HepG2 (cell line): Measurements from ENCODE around the gene CLEC6A. TPM values are rescaled to one million over a fixed set of nuclear protein-coding genes. Genes with fewer than 3 reads are reported as not detected.

Experiments
- ATAC-seq: fragments of 200-7000 bp; cut with Tn5 transposase; 3 replicates; pipeline ENCODE4 v1.9.1; 2020; ENCODE audit warnings: mild to moderate bottlenecking, moderate library complexity
- BruUV-seq: library from RNA; stranded (reverse); fragments of 400-500 nt; replicated peaks from 2 replicates; lab custom pipeline; 2021; lab: Mats Ljungman, UMichigan
- CTCF ChIA-PET: fragments of 300-600 bp; formaldehyde crosslinking; extraction: SDS; loops from one replicate; lab custom pipeline; 2021; ENCODE audit warnings: low total read pairs, inconsistent platforms, low intra/inter-chr PET ratio; lab: Yijun Ruan, JAX
- POLR2A ChIA-PET: fragments of 350-600 bp; sonication (Branson Sonifier 250); formaldehyde crosslinking; loops from one replicate; lab custom pipeline; 2020; ENCODE audit warnings: antibody characterized with exemption, inconsistent platforms; lab: Yijun Ruan, JAX
- DNase-seq: peaks from one replicate; pipeline ENCODE4 v3.0.0-alpha.2; 2015; ENCODE audit warnings: low spot score
- FAIRE-seq: peaks from 3 replicates; lab custom pipeline; 2011; peaks lifted over from hg19 to GRCh38; lab: Jason Lieb, UNC
- H2AFZ ChIP-seq: one replicate; pipeline ENCODE4 v1.6.1; 2011; ENCODE audit warnings: low read length, inconsistent platforms
- H3K27ac ChIP-seq: fragments of 300-600 bp; 3 replicates; pipeline ENCODE4 v1.8.0; 2011; ENCODE audit warnings: mixed run types, mild to moderate bottlenecking, mixed read lengths, low read length, inconsistent platforms; ENCODE audit not compliant: insufficient read depth; ENCODE audit errors: extremely low read length
- H3K27me3 ChIP-seq, 2 experiments: fragments of 200-600 bp in 1 of 2; 2 replicates in 1 of 2; 3 replicates in 1 of 2; pipeline versions ENCODE4 v1.6.0 to v1.8.0; 2011; ENCODE audit warnings: low read length in 2 of 2, mild to moderate bottlenecking in 2 of 2, moderate library complexity in 2 of 2, inconsistent platforms in 1 of 2; ENCODE audit not compliant: insufficient read depth in 2 of 2, control insufficient read depth in 1 of 2
- H3K36me3 ChIP-seq, 2 experiments: fragments of 200-600 bp in 1 of 2; replicated peaks in 1 of 2; 2 replicates in 1 of 2; 3 replicates in 1 of 2; pipeline versions ENCODE4 v1.5.1 to v1.8.0; 2011; ENCODE audit warnings: low read length in 2 of 2, inconsistent platforms in 1 of 2; ENCODE audit not compliant: insufficient read depth in 2 of 2, control insufficient read depth in 1 of 2
- H3K4me1 ChIP-seq: 2 replicates; pipeline ENCODE4 v1.5.1; 2012; ENCODE audit warnings: low read length, inconsistent platforms; ENCODE audit not compliant: insufficient read depth
- H3K4me2 ChIP-seq: 2 replicates; pipeline ENCODE4 v1.6.0; 2011; ENCODE audit warnings: low read depth, low read length, inconsistent platforms
- H3K4me3 ChIP-seq, 3 experiments: fragments of 200-600 bp in 1 of 3; sonication (generic), shearing (Covaris generic) in 1 of 3; replicated peaks in 1 of 3; 2 replicates each; pipeline ENCODE4 v1.5.1; 2011 to 2016; ENCODE audit warnings: low read length in 3 of 3, inconsistent platforms in 2 of 3, low read depth in 2 of 3, mild to moderate bottlenecking in 2 of 3, control low read depth in 1 of 3, mixed read lengths in 1 of 3; ENCODE audit not compliant: insufficient read depth in 1 of 3
- H3K79me2 ChIP-seq: one replicate; pipeline ENCODE4 v1.6.1; 2011; ENCODE audit warnings: low read length, inconsistent platforms; ENCODE audit not compliant: insufficient read depth
- H3K9ac ChIP-seq: 2 replicates; pipeline ENCODE4 v1.6.0; 2011; ENCODE audit warnings: mild to moderate bottlenecking, low read depth, low read length, inconsistent platforms; ENCODE audit not compliant: insufficient read depth
- H3K9me3 ChIP-seq: 2 replicates; pipeline ENCODE4 v1.5.1; 2012; ENCODE audit warnings: mild to moderate bottlenecking, low read length
- H4K20me1 ChIP-seq: 2 replicates; pipeline ENCODE4 v1.6.0; 2011; ENCODE audit warnings: inconsistent platforms, mild to moderate bottlenecking, low read length, moderate library complexity; ENCODE audit not compliant: insufficient read depth
- ATF4 ChIP-seq, 2 experiments: fragments of 450-650 bp in 1 of 2; sonication (generic) in 1 of 2; formaldehyde crosslinking; IDR thresholded peaks; 2 replicates each; pipeline versions ENCODE4 v1.5.0 to v1.8.0; 2020 to 2022; ENCODE audit warnings: mild to moderate bottlenecking in 1 of 2, missing genetic modification reagents in 1 of 2
- CC2D1A ChIP-seq: sonication (generic); formaldehyde crosslinking; IDR thresholded peaks from 2 replicates; pipeline ENCODE4 v1.8.1; 2023; ENCODE audit warnings: mild to moderate bottlenecking, missing genetic modification reagents
- CREM ChIP-seq, 2 experiments: sonication (generic) in 1 of 2; formaldehyde crosslinking in 1 of 2; IDR thresholded peaks; 2 replicates each; pipeline versions ENCODE4 v1.4.0 to v1.6.1; 2016 to 2020; ENCODE audit warnings: antibody characterized with exemption in 1 of 2, mild to moderate bottlenecking in 1 of 2, missing genetic modification reagents in 1 of 2
- GABPA ChIP-seq, 2 experiments: IDR thresholded peaks; 2 replicates each; pipeline ENCODE4 v1.6.1; 2011 to 2016; ENCODE audit warnings: low read depth in 2 of 2, low read length in 1 of 2, missing biosample characterization in 1 of 2, missing genetic modification characterization in 1 of 2
- HNRNPLL ChIP-seq: fragments of 200-400 bp; formaldehyde crosslinking; IDR thresholded peaks from 2 replicates; pipeline ENCODE4 v1.6.1; 2017; ENCODE audit warnings: mild to moderate bottlenecking, low read depth, low read length; ENCODE audit not compliant: poor library complexity, severe bottlenecking
- IKZF1 ChIP-seq: fragments of 450-650 bp; IDR thresholded peaks from 2 replicates; pipeline ENCODE4 v1.7.1; 2016
- MYNN ChIP-seq: sonication (generic); formaldehyde crosslinking; IDR thresholded peaks from 2 replicates; pipeline ENCODE4 v1.4.0; 2020; ENCODE audit warnings: mild to moderate bottlenecking, low read depth, missing genetic modification reagents
- MZF1 ChIP-seq: sonication (generic); formaldehyde crosslinking; IDR thresholded peaks from 2 replicates; pipeline ENCODE4 v1.8.1; 2023; ENCODE audit warnings: mild to moderate bottlenecking, missing genetic modification reagents, borderline replicate concordance
- NRL ChIP-seq: sonication (generic); formaldehyde crosslinking; IDR thresholded peaks from 2 replicates; pipeline ENCODE4 v1.5.0; 2020; ENCODE audit warnings: missing genetic modification reagents, mild to moderate bottlenecking, moderate library complexity, borderline replicate concordance
- SALL2 ChIP-seq: sonication (generic); formaldehyde crosslinking; IDR thresholded peaks from 2 replicates; pipeline ENCODE4 v1.8.1; 2023; ENCODE audit warnings: mild to moderate bottlenecking, missing genetic modification reagents, inconsistent platforms
- SP140L ChIP-seq: sonication (generic); formaldehyde crosslinking; IDR thresholded peaks from 2 replicates; pipeline ENCODE4 v1.4.0; 2020; ENCODE audit warnings: missing genetic modification reagents, borderline replicate concordance
- THAP7 ChIP-seq: sonication (generic); formaldehyde crosslinking; IDR thresholded peaks from 2 replicates; pipeline ENCODE4 v1.8.1; 2023; ENCODE audit warnings: mild to moderate bottlenecking, missing genetic modification reagents
- ZNF724P ChIP-seq: sonication (generic); formaldehyde crosslinking; IDR thresholded peaks from 2 replicates; pipeline ENCODE4 v1.8.0; 2022; ENCODE audit warnings: missing genetic modification reagents, borderline replicate concordance
- ZNF780A ChIP-seq: sonication (generic); formaldehyde crosslinking; IDR thresholded peaks from 2 replicates; pipeline ENCODE4 v1.8.0; 2022; ENCODE audit warnings: mild to moderate bottlenecking, missing genetic modification reagents, moderate library complexity
- in situ Hi-C: cut with HindIII; loops from 2 replicates; pipeline ENCODE4 v1.10.0; 2017; ENCODE audit warnings: low pct_unique_long_range_greater_than_20kb; ENCODE audit not compliant: extremely low pct_ligation_motif_present
- intact Hi-C: fragments of 100-400 bp; cut with micrococcal nuclease; formaldehyde crosslinking; loops from one replicate; pipeline ENCODE4 v1.10.0; 2022; ENCODE audit not compliant: unreplicated experiment
- polyA plus RNA-seq, 8 experiments: library from polyadenylated mRNA; depleted of rRNA in 3 of 8; stranded (reverse) in 7 of 8; unstranded in 1 of 8; fragments of >200 nt; fragmentation: Illumina TruSeq in 4 of 8; extraction: Trizol in 4 of 8; gene quantifications; 2 replicates each; pipeline versions ENCODE4 v1.2.1 to v1.2.3, GENCODE V29; 2011 to 2016; ENCODE audit warnings: low read depth in 4 of 8, missing spikeins in 1 of 8, mixed read lengths in 1 of 8; ENCODE audit not compliant: insufficient read depth in 1 of 8
- total RNA-seq, 5 experiments: library from RNA; depleted of rRNA; stranded (reverse); fragments of >200 nt; fragmentation: Illumina TruSeq; extraction: Trizol; gene quantifications; 2 replicates each; pipeline ENCODE4 v1.2.3, GENCODE V29; 2016; ENCODE audit warnings: low read depth in 1 of 5

CLEC6A gene
- total and polyA plus RNA-seq, 2 of the 13 experiments (the other 11 are each of a cell fraction or from before 2014, with no cell fraction given), result not detected

GRCh38 chr12:8455271-8455670 is 491 bp upstream of the CLEC6A start:
- Histone ChIP-seq H3K27me3 (no peaks in the 10 kb centered on the region; a peak in 1 of 5 replicates), H3K27ac (no peak overlapping the region), H3K36me3 (no peaks in the 10 kb centered on the region)
- no TSS peak for BruUV-seq
- ChIA-PET CTCF (no interaction called here), POLR2A (no interaction called here)
- TF ChIP-seq MYNN (CRISPR knock-in tag) (no peak), ZNF780A (CRISPR knock-in tag) (no peak), ATF4 (CRISPR knock-in tag; IDR thresholded peaks at IDR 0.05) (no peak), SALL2 (CRISPR knock-in tag) (no peak), GABPA (IDR thresholded peaks at IDR 0.05; ENCODE audit: low read depth, low read length) (no peak), GABPA (CRISPR knock-in tag; IDR thresholded peaks at IDR 0.05; ENCODE audit: low read depth) (no peak), HNRNPLL (no peak), NRL (CRISPR knock-in tag) (no peak), IKZF1 (no peak), SP140L (no peak), CC2D1A (CRISPR knock-in tag) (no peak), CREM (IDR thresholded peaks at IDR 0.05) (no peak), CREM (CRISPR knock-in tag; IDR thresholded peaks at IDR 0.05) (no peak), MZF1 (CRISPR knock-in tag) (no peak), ZNF724P (no peak), THAP7 (CRISPR knock-in tag) (no peak)
- TF ChIP-seq, all 625 proteins: peak for 0
- H4K20me1 ChIP-seq, result no peaks in the 10 kb centered on the region
- no peak overlapping the region for H3K4me3 ChIP-seq
- no peaks in the 10 kb centered on the region for H3K9me3 ChIP-seq
- no peak overlapping the region for H3K9ac ChIP-seq
- H2AFZ ChIP-seq, result no peak overlapping the region
- no peak overlapping the region for H3K4me2 ChIP-seq
- in situ Hi-C loops, result no loop called here
- DNase-seq (no peak), FAIRE-seq (no peak), ATAC-seq (no peak)
- intact Hi-C loops, result no loop called here
- no peaks in the 10 kb centered on the region for H3K4me1 ChIP-seq
- H3K79me2 ChIP-seq, result no peaks in the 10 kb centered on the region
